Measurements from ENCODE around the gene TMEM178B.

GRCh38 chr7:141400356-141400755, 326.5 kb downstream of the TMEM178B start:
- TF ChIP-seq EZH2 (IDR thresholded peaks at IDR 0.05): no peak
- no peak for TF ChIP-seq POLR2AphosphoS5 (IDR thresholded peaks at IDR 0.05; ENCODE audit: borderline replicate concordance, low read depth, low read length)
- TF ChIP-seq FOXP2 (optimal IDR thresholded peaks at IDR 0.05; ENCODE audit: control extremely low read depth, extremely low read length, insufficient read depth): no peak
